ENCODE data around the gene STYX.

DNA sequence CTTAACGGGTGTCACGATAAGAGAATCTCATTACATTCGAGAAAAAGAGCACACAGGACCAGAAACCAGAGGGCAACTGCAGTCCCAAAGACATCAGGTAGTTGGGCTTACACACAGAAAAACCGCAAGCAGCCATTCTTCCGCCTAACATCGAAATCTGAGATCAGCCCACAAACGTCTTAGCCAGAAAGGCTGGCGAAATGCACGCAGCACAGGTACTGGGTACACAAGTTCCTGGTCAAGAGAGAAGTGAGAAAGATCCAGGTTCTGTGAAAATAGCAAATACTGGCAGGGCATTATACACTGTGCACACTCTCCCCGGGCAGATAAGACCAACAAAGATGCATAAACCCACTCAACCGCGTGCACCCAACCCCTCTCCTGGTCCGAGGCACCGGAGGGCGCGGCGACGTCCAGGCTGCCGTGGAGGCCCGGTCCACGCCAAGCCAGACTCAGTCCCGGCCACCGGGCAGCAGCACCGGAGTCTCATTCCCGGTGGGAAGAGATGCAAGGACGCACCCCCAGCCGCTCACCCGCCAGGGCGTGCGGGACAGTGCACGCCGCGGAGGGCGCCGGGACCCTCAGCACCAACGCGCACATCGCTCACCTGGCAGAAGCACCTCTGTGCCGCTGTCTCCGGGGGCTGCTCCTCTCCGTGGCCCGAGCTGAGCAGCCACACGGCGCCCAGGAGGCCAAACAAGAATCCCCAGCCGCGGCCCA, 35.0 kb upstream of the STYX start:
- TF ChIP-seq, protein P1, sequence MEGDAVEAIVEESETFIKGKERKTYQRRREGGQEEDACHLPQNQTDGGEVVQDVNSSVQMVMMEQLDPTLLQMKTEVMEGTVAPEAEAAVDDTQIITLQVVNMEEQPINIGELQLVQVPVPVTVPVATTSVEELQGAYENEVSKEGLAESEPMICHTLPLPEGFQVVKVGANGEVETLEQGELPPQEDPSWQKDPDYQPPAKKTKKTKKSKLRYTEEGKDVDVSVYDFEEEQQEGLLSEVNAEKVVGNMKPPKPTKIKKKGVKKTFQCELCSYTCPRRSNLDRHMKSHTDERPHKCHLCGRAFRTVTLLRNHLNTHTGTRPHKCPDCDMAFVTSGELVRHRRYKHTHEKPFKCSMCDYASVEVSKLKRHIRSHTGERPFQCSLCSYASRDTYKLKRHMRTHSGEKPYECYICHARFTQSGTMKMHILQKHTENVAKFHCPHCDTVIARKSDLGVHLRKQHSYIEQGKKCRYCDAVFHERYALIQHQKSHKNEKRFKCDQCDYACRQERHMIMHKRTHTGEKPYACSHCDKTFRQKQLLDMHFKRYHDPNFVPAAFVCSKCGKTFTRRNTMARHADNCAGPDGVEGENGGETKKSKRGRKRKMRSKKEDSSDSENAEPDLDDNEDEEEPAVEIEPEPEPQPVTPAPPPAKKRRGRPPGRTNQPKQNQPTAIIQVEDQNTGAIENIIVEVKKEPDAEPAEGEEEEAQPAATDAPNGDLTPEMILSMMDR (conservative IDR thresholded peaks at IDR 0.05; ENCODE audit: low read depth, low read length) = 0 out of 2 replicates have a peak, but pooled peaks have one; percentile 1
- no peak for TF ChIP-seq RCOR1 (IDR thresholded peaks at IDR 0.05; ENCODE audit: insufficient replicate concordance, low read length)
- no peak for TF ChIP-seq POLR2A (IDR thresholded peaks at IDR 0.05; ENCODE audit: low read depth, low read length)
- TF ChIP-seq CEBPB (IDR thresholded peaks at IDR 0.05; ENCODE audit: low read depth, low read length) = no peak
- no peak for TF ChIP-seq RAD21 (IDR thresholded peaks at IDR 0.05; ENCODE audit: low read length)
- TF ChIP-seq, protein P2, sequence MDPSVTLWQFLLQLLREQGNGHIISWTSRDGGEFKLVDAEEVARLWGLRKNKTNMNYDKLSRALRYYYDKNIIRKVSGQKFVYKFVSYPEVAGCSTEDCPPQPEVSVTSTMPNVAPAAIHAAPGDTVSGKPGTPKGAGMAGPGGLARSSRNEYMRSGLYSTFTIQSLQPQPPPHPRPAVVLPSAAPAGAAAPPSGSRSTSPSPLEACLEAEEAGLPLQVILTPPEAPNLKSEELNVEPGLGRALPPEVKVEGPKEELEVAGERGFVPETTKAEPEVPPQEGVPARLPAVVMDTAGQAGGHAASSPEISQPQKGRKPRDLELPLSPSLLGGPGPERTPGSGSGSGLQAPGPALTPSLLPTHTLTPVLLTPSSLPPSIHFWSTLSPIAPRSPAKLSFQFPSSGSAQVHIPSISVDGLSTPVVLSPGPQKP (IDR thresholded peaks at IDR 0.05; ENCODE audit: borderline replicate concordance, low read depth, low read length) = no peak
- TF ChIP-seq USF2 (IDR thresholded peaks at IDR 0.05; ENCODE audit: low read depth, low read length) = no peak
- TF ChIP-seq NFE2L2 (IDR thresholded peaks at IDR 0.05; ENCODE audit: low read depth, low read length) = no peak
- no peak; the same call in 1 of the 2 replicates for TF ChIP-seq CHD1 (IDR thresholded peaks at IDR 0.05; ENCODE audit: low read depth, low read length)
